Mesothelial cell of epicardium (in vitro differentiated cells): ENCODE data around the gene NELFCD. TPM values are rescaled to one million over a fixed set of nuclear protein-coding genes. Genes with fewer than 3 reads are reported as not detected.

ENCODE experiments used
- DNase-seq, 2 experiments: peaks; one replicate each; pipeline ENCODE4 v3.0.0; 2021; ENCODE audit warnings: low spot score in 2 of 2; ENCODE audit not compliant: unreplicated experiment in 2 of 2
- H3K27ac Mint-ChIP-seq: 2 replicates; pipeline ENCODE4 v1.8.0; 2021; ENCODE audit warnings: mixed read lengths
- H3K27me3 Mint-ChIP-seq: 2 replicates; pipeline ENCODE4 v1.8.0; 2021; ENCODE audit warnings: low read depth, mixed read lengths
- H3K36me3 Mint-ChIP-seq: 2 replicates; pipeline ENCODE4 v1.8.0; 2021; ENCODE audit warnings: mixed read lengths
- H3K4me1 Mint-ChIP-seq: 2 replicates; pipeline ENCODE4 v1.8.0; 2021; ENCODE audit warnings: mixed read lengths
- H3K4me3 Mint-ChIP-seq: 2 replicates; pipeline ENCODE4 v1.8.0; 2021; ENCODE audit warnings: mild to moderate bottlenecking, moderate library complexity, mixed read lengths
- H3K9me3 Mint-ChIP-seq: 2 replicates; pipeline ENCODE4 v1.8.0; 2021; ENCODE audit warnings: mixed read lengths
- total RNA-seq: library from RNA; stranded (reverse); gene quantifications from 3 replicates; pipeline ENCODE4 v1.2.1, GENCODE V29; 2021
- TF ChIP-seq, protein P1 (sequence below): fragments of 200-600 bp; sonication (generic); IDR thresholded peaks from one replicate; pipeline ENCODE4 v1.5.0; 2021; ENCODE audit warnings: antibody characterized with exemption; ENCODE audit not compliant: unreplicated experiment

Gene NELFCD
- total RNA-seq, 1 donor from 2014 or later = 106 TPM

DNA sequence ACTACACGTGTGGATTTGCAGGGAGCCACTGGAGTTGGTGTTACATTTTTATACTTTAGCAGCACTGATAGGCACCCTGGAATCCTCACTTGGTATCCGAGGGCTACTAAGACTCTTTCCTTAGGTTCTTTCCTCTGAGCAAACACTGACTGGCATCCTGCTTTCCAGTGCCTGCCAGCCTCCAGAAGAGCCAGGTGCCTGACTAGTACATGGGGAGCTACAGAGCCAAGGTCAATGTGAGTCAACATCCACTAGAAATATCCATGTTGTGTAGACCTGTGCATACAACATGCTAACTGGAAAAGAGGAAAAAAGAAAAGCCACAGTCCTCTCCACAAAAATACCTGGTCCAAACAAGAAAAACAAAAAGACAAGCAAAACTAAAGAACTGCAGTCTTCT, 44.0 kb downstream of the NELFCD start:
- Mint-ChIP-seq H3K27me3 (no peaks in the 10 kb centered on the region), H3K4me1 (peaks cover 27% of the 10 kb centered on the region), H3K9me3 (no peaks in the 10 kb centered on the region), H3K36me3 (peaks cover 39% of the 10 kb centered on the region), H3K4me3 (no peak overlapping the region), H3K27ac (no peak overlapping the region)
- DNase-seq = no peak
- TF ChIP-seq, protein P1, sequence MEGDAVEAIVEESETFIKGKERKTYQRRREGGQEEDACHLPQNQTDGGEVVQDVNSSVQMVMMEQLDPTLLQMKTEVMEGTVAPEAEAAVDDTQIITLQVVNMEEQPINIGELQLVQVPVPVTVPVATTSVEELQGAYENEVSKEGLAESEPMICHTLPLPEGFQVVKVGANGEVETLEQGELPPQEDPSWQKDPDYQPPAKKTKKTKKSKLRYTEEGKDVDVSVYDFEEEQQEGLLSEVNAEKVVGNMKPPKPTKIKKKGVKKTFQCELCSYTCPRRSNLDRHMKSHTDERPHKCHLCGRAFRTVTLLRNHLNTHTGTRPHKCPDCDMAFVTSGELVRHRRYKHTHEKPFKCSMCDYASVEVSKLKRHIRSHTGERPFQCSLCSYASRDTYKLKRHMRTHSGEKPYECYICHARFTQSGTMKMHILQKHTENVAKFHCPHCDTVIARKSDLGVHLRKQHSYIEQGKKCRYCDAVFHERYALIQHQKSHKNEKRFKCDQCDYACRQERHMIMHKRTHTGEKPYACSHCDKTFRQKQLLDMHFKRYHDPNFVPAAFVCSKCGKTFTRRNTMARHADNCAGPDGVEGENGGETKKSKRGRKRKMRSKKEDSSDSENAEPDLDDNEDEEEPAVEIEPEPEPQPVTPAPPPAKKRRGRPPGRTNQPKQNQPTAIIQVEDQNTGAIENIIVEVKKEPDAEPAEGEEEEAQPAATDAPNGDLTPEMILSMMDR = no peak

DNA sequence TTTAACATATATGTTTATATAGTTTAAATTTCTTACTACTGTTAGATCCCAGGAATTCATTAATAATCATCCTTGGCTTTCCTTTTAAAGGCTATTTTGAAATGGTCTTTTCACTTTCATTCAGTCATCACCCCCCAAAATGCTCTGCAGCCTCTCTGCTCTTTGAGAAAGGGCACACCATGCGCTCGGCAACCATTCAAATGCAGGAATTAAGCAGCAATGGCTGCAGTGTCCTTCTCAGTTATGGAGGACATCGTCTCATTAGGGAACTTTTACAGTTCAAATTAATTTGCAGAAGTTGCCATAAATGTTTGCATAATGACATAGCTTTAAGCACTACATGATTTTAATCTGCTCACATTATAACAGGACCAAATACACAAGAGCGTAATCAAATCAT, 44.5 kb downstream of the NELFCD start:
- H3K27me3 Mint-ChIP-seq = no peaks in the 10 kb centered on the region
- TF ChIP-seq, protein P1 = no peak
- H3K36me3 Mint-ChIP-seq = peaks cover 43% of the 10 kb centered on the region
- no peak overlapping the region for H3K4me3 Mint-ChIP-seq
- no peaks in the 10 kb centered on the region for H3K9me3 Mint-ChIP-seq
- DNase-seq = no peak
- H3K4me1 Mint-ChIP-seq = peaks cover 31% of the 10 kb centered on the region
- H3K27ac Mint-ChIP-seq = no peak overlapping the region

DNA sequence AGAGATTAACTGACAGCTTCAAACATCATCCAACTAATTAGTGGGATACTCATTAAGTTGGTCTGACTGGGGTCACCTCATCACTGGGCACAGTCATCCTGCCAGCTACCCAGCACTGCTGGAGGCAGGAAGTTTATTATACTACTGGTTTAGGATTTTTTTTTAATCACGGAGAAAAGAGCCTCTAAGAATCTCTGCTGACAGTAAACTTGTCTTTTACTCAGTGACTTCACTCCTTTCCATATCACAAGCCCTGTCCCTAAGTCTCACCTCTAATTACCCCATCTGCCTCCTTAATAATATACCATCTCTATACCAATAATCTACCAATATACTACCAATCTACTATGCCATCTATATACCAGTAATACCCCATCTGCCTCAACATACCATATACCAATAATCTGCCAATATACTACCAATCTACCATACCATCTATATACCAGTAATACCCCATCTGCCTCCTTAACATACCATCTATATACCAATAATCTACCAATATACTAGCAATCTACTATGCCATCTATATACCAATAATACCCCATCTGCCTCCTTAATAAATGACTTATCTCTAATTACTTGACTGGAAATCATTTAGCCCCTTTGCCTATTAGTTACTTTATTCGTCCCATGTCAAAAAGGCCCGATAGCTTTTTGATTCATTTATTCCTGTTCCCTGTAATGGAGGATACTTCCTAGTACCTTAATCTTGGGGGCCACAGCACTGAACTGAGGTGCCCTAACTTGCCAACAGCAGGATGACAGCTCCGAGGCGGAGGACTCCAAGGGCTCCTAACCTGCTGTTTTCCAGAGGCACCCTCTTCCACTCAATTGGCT, 46.1 kb downstream of the NELFCD start:
- Mint-ChIP-seq H3K4me3 (no peak overlapping the region), H3K27ac (no peak overlapping the region), H3K9me3 (no peaks in the 10 kb centered on the region), H3K27me3 (no peaks in the 10 kb centered on the region), H3K4me1 (peaks cover 31% of the 10 kb centered on the region), H3K36me3 (peaks cover 44% of the 10 kb centered on the region)
- TF ChIP-seq, protein P1 = no peak
- no peak for DNase-seq

DNA sequence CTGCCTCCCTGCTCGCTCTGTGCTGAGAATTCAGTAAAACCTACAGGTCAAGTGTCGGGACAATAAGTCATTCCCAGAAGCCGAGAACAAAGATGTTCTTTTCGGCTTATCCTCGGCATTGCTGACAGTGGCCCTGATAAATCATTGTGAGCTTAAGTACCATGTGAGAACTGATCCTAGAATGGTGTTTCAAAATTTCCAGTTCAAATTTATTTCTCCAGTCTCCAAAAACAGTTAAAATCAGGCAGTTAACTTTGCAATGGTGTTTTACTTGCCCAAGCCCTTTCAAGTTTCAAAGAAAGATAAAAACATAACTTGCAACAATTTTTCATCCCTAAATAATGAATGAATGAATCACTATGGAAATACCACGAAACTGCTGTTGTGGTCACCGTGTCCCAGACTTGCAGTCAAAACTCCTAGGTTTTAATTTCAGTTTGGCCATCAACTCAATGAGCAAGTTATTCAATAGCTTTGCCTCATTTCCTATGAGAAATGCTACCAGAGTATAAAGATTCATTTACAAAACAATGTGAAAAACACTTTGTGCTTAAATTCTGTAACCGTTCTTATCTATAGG, 46.8 kb downstream of the NELFCD start:
- Mint-ChIP-seq H3K4me1 (peaks cover 34% of the 10 kb centered on the region), H3K27me3 (no peaks in the 10 kb centered on the region), H3K4me3 (no peak overlapping the region), H3K9me3 (no peaks in the 10 kb centered on the region), H3K36me3 (peaks cover 38% of the 10 kb centered on the region), H3K27ac (no peak overlapping the region)
- TF ChIP-seq, protein P1 = no peak
- DNase-seq = no peak

DNA sequence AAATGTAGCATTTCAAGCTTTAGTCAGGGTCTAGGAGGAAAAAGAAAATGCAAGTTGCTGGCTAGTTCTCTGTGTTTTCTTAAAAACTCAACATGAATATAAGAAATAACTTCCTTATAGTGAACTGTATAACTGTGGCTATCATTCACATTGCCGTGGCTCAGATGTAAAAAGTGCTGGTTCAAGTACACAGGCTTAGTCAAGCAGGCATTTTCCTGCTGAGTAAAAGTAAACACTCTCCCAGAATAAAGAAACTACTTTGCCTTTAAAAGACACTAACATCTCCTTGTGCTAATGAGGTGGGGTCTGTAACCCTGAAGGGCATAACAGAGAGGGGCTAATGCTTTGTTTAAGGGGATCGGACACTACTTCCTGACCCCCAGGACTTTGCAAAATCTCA, 47.8 kb downstream of the NELFCD start:
- H3K27me3 Mint-ChIP-seq = no peaks in the 10 kb centered on the region
- peak overlapping the region; percentile 47 for H3K27ac Mint-ChIP-seq
- peaks cover 36% of the 10 kb centered on the region for H3K36me3 Mint-ChIP-seq
- H3K4me1 Mint-ChIP-seq = peaks cover 35% of the 10 kb centered on the region
- H3K9me3 Mint-ChIP-seq = no peaks in the 10 kb centered on the region
- peak overlapping the region; percentile 11 for H3K4me3 Mint-ChIP-seq
- no peak for DNase-seq
- TF ChIP-seq, protein P1 = no peak
